ENCODE results near the gene BLTP1. TPM values are rescaled to one million over a fixed set of nuclear protein-coding genes. Genes with fewer than 3 reads are reported as not detected.

Gene BLTP1
- total RNA-seq, 1 experiment from 2014 or later = 19.6 TPM

- no peak for DNase-seq (ENCODE audit: low spot score)
- in situ Hi-C loops (cut with HindIII; ENCODE audit: low sequenced_read_pairs) = no loop called here
These were observed 4.7 kb downstream of the BLTP1 start for GRCh38 chr4:122156819-122157218.

GRCh38 chr4:122163301-122163700 is 11.2 kb downstream of the BLTP1 start:
- peak; percentile 55 for DNase-seq (ENCODE audit: low spot score)
- in situ Hi-C loops (cut with HindIII; ENCODE audit: low sequenced_read_pairs) = no loop called here

GRCh38 chr4:122163767-122164166 is 11.6 kb downstream of the BLTP1 start:
- no peak for DNase-seq (ENCODE audit: low spot score)
- in situ Hi-C loops (cut with HindIII; ENCODE audit: low sequenced_read_pairs) = no loop called here

- in situ Hi-C loops (cut with HindIII; ENCODE audit: low sequenced_read_pairs) = no loop called here
- DNase-seq (ENCODE audit: low spot score) = no peak
These were observed 15.2 kb downstream of the BLTP1 start for GRCh38 chr4:122167369-122167768.

- DNase-seq (ENCODE audit: low spot score) = no peak
- in situ Hi-C loops (cut with HindIII; ENCODE audit: low sequenced_read_pairs) = no loop called here
These were observed 18.6 kb downstream of the BLTP1 start for GRCh38 chr4:122170775-122171174.

GRCh38 chr4:122171323-122171722 is 19.2 kb downstream of the BLTP1 start:
- in situ Hi-C loops (cut with HindIII; ENCODE audit: low sequenced_read_pairs) = no loop called here
- DNase-seq (ENCODE audit: low spot score) = no peak

- in situ Hi-C loops (cut with HindIII; ENCODE audit: low sequenced_read_pairs) = no loop called here
- DNase-seq (ENCODE audit: low spot score) = no peak
These were observed 20.1 kb downstream of the BLTP1 start for GRCh38 chr4:122172266-122172665.

GRCh38 chr4:122178961-122179360 is 26.8 kb downstream of the BLTP1 start:
- DNase-seq (ENCODE audit: low spot score) = no peak
- in situ Hi-C loops (cut with HindIII; ENCODE audit: low sequenced_read_pairs) = no loop called here

GRCh38 chr4:122195718-122196117 is 43.6 kb downstream of the BLTP1 start:
- in situ Hi-C loops (cut with HindIII; ENCODE audit: low sequenced_read_pairs) = no loop called here

More at GRCh38 chr4:122195718-122196117, 43.6 kb downstream of the BLTP1 start:
- no peak for DNase-seq (ENCODE audit: low spot score)

Other genes with a start within 250 kb of the BLTP1 start
- gene TRPC3, start 200.3 kb upstream of the BLTP1 start, total RNA-seq (2014; rRNA removed; shearing (Covaris generic)) = not detected in 2 replicates
- not detected in 2 replicates for gene ADAD1, start 226.7 kb downstream of the BLTP1 start, total RNA-seq (2014; rRNA removed; shearing (Covaris generic))